Endothelial cell of hepatic sinusoid (primary cell): ENCODE results near the gene ZMAT5.

Experiments used
- in situ Hi-C: cut with HindIII; loops from 2 replicates; pipeline ENCODE4 v1.10.0; 2017; ENCODE audit warnings: low sequenced_read_pairs

Gene ZMAT5

DNA sequence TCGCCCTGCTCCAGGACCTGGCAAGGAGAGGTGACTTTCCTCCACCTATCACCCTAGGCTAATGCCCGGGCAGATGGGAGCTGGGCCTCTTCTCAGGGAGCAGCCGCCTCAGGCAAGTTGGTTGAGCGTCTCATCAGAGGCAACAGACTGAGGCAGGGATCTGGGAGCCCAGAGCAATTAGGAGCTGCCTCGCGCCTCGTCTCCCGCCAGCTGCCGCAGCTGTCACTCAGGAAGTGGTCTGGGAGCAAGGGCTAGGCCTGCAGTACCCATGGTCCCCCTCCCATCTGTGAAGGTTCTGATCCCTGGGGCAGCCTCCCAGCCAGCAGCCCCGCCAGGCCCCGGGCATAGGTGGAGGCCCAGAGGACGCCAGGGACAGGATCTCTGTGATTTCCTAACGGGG is 51.6 kb downstream of the ZMAT5 start:
- in situ Hi-C loops = loop anchor here (5.0 kb wide), 1 partner anchor 67 kb away; no protein-coding TSS in a partner anchor

DNA sequence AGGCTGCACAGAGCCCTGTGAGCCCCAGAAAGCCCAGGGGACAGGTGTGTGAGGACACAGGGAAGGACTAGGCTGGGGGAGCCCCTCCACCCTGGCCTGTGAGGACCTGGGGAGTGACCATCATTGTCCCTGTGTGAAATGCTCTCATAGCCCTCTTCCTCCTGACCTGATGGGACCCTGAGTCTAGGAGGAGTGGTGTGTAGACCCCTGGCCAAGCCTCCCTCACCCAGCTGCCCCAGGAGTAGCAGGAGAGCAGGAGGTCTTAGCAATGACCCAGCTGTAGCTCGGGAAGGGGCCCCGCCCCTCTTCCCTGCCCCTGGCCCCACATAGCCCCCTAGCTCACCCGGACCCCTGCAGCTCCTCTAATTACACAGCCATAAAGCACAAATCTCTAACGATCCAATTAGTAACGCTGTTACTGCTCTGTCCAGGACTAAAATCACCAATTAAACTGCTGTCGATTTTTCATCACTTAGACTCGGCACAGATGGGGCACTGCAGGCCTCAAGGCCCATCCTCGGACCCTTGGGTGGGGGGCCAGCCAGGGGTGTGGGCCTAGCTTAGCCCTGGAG is 53.6 kb downstream of the ZMAT5 start:
- in situ Hi-C loops = no loop called here

DNA sequence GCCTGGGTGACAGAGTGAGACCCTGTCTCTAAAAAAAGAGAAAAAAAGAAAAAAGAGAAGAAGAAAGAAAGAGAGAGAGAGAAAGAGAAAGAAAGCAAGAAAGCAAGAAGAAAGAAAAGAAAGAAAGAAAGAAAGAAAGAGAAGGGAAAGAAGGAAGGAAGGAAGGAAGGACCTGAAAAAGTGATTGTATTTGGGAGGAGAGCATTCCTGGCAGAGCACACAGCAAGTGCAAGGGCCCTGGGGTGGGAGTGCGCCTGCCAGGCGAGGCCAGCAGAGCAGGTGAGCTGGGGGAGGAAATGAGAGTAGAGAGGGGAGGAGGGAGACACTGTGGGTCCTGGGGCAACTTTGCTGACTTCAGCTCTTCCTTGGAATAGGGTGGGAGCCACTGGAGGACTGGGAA is 54.7 kb downstream of the ZMAT5 start:
- in situ Hi-C loops = no loop called here

DNA sequence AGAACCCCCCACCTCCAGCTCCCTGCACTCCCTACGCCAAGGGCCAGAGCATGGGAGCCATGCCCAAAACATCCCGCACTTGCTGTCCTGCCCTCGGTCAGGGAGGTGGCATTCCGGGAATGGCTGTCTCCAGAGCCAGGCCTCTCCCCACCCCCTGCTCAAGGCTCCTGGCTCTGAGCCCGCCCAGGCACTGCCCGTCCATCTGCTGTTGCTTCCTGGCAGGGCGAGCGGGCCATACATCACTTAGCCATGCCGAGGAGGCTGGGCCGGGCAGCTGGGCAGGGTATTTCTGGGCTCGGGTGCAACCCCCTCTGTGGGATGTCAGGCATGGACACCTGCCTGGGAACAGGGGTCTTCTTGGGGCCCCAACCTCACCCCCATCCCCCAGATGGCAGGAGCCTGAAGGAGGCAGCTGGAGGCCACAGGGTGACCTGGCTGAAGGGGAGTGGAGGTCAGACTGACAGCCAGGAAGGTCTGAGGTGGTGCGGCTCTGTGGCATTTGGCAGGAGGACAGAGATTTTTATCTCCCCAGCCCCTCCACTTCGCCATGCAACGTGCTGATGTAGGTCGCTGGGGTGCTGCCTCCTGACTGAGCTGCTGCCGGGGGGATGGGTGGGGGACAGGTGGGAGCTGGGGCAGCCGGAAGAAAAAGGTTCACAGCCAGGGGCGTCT is 55.7 kb downstream of the ZMAT5 start:
- in situ Hi-C loops = no loop called here

DNA sequence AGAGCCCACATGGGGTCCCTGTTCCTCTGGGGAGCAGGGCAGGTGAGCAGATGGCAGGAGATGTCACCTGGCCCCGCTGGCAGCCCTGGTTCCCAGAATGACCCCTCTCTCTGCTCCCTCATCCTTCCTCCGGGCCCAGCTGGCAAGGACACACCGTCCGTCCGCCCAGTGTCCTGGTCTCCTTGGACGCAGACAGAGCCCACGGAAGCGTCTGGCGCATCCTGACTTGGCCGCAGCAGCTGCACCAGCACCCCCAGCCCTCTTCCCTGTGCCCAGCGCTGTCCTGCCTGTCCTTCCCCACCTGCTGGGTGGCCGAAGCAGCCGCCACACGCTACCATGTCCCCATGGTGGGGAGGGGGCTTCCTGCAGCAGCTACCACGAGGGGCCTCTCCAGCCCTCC is 56.6 kb downstream of the ZMAT5 start:
- in situ Hi-C loops = no loop called here

DNA sequence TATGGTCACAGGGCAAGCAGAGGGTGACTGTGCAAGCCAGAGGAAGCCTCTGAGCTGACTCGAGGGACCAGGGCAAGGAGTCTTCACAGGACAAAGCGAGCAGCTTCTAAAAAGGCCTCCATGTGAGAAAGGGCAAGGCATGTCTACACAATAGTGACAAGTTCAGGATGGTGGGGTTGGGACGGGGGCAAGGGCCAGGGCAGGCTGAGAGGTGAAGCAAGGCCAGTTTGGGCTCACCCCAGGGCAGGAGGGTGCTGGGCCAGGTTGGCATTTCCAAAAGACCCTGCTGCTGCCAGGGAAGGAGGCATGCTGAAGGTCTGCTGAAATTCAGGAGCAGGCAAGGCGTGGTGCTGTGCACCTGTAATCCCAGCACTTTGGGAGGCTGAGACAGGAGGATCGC is 59.3 kb downstream of the ZMAT5 start:
- in situ Hi-C loops = no loop called here

DNA sequence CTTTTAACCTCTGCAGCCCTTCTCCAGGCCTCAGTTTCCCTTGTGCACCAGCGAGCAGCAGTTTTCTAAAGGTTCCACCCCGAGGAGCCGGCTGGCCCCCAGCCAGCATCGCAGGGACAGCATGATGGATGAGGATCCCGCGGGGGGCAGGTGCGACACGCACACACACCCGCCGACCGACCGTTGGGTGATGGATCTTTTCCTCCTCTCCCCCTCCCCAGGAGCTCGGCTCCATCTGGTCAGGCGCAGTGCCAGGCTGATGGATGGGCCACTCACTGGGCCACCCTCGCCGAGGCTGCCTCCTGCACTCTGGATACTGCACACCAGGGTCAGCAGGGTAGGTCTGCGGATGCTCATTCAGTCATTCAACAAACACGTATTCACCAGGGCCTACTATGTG is 59.8 kb downstream of the ZMAT5 start:
- in situ Hi-C loops = no loop called here

DNA sequence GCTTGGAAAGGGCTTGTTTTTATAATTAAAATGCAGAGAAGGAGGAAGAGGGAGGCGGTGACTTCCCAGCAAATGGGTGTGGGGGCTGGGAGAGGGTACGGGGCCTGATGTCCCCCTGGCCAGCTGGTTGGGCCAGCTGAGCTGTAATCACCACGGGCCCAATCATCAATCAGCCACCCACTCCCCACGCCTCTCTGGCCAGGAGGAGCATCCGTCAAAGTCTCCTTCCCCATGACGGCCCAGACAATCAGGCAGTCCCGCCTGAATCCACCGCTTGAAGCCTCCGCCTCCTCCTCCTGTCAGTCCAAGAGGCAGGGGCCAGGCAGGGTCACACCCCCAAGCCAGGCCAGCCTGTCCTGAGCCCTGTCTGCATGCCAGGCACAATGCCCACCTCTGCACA is 60.3 kb downstream of the ZMAT5 start:
- in situ Hi-C loops = no loop called here

DNA sequence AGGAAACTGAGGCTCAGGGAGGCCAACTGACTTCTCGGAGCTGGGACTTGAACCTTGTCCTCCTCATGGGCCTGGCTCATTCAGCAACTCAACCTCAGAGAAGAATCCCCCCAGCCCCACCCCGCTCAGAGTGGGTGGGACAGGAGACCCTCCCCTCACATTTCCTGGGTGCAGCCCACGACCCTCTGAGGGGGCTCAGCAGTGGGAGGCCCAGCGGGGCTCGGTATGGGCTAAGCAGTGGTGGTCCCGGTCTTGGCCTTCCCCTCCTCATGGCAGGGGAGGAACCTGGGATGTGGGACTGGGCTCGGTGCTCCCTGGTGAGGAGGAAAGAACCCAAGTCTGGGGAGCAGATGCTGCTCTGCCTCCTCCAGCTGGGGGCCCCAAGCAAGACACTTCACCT is 61.2 kb downstream of the ZMAT5 start:
- in situ Hi-C loops = no loop called here

DNA sequence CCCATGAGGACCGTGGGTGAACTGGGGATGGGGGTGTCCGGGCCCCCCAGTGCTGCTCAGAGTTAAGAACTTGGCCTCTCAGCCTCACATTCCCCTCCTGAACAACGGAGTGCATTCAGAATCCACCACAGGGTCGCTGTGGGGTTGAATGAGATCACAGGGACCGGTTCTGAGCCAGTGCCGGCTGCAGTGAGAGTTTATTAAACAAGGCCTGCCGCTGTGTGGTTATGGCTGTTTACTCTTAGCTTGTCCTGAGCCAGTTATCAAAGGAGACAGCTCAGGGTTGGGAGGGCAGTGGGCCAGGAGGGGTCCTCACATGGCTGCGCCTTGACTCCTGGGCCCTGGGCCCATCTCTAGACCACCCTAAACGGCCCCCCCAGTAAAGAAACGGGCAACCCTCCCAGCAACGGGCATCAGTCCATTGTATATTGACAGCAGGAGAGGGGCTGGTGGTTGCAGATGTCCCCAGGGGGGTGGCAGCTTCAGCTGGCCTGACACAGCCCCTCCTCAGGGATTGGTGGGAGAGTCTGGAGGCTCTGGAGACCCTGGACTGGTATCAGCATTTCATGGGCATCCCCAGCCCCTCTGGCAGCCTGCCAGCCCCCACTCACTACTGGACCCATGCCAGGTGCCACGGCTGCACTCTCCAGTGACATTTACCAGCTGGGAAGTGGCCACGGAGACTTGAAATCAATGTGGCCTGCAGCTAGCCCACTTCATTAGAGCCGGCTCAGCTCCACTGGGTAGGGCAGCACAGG is 62.1 kb downstream of the ZMAT5 start:
- in situ Hi-C loops = no loop called here

DNA sequence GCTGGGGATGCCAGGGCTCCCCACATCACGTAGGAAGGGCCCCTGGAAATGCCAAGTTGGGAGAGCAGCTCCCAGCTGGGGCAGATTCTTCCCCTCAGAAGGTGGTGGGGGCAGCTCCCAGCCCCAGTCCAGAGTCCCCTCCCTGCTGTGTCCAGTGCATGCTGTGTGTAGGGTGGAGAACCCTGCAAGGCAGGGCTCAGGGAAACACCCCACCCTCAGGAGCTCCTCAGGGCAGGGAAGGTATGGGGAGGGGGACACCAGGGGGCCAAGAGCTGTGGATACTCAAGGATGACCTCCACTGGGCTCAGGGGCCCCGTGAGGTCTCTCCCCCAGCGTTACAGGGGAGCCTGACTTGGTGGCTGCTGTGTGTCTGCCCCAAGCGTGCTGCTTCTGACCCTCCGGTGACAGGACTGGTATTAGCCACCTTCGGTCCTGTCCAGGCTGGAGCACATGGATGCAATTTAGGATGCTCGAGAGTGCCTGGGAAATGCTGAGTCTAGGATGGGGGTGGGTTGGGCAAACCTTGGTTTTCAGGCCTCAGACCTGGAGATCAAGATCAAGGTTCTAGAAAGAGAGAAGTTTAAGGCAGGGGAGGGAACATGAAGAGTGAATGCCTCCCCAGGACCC is 63.1 kb downstream of the ZMAT5 start:
- in situ Hi-C loops = no loop called here

DNA sequence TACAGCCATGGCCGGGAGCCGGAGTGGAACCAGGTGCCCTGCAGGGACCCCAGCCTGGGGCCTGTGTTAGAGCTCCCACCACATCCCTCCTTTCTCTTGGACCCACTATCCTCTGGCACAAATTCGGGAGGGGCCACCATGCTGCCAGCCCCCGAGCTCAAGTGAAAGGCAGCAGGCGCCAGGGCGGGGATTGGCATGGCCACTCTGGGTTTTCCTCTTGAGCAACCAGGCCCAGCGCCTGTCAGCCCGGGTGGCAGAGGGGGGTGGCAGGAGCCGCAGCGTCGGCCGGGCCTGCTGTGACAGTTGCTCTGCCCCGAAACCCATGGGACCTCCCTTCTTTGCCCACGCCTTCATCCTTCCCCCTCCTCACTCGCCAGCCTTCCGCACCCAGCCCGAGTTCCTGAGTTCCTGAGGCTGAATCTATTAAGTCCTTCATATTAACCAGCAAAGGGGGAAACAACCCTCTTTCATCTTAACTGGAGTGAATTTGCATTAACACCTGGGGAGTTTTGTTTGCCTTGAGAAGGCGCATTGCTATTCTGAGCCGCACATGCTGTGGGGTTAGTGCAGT is 63.8 kb downstream of the ZMAT5 start:
- in situ Hi-C loops = no loop called here

DNA sequence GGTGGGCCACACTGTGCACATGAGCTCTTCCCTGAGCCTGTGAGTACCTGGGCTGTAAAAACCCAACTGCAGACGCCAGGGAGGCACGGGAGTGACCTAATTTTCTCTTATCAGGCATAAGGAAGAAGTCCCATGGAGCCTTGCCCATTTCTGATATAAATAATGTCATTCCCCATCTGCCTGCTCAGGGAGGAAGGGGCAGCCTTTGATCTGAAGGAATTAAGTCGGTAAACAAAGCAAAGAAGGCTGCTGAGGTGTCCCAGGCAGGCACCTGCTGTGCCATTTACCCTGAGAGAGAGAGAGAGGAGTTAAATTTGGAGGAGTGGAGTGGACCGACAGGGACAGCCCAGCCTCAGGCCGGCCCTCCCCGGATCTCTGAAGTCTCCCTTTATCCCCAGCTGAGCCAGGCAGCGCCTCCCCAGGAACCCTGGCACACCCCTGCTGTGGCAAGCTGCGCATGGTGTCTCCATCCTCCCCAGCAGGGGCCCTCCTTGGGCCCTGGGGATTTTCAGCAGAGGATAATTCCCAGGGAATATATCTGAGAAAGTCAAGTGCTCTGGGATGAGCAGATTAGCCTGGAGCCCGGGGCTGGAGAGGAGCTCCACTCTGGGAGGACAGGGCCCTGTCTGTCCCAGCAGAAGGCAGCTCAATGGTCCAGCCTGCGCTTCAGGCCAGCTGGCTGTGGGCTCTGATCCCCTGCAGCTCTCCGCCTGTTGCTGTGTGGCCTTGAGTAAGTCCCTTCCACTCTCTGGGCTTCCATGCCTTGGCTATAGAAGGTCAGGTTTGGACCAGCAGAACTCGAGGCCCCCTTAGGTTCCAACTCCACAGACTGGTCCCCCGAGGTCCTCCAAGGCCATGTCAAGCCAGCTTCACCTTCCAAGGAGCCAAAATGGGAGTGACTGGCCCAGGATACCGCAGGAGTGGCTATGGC is 64.5 kb downstream of the ZMAT5 start:
- in situ Hi-C loops = no loop called here

DNA sequence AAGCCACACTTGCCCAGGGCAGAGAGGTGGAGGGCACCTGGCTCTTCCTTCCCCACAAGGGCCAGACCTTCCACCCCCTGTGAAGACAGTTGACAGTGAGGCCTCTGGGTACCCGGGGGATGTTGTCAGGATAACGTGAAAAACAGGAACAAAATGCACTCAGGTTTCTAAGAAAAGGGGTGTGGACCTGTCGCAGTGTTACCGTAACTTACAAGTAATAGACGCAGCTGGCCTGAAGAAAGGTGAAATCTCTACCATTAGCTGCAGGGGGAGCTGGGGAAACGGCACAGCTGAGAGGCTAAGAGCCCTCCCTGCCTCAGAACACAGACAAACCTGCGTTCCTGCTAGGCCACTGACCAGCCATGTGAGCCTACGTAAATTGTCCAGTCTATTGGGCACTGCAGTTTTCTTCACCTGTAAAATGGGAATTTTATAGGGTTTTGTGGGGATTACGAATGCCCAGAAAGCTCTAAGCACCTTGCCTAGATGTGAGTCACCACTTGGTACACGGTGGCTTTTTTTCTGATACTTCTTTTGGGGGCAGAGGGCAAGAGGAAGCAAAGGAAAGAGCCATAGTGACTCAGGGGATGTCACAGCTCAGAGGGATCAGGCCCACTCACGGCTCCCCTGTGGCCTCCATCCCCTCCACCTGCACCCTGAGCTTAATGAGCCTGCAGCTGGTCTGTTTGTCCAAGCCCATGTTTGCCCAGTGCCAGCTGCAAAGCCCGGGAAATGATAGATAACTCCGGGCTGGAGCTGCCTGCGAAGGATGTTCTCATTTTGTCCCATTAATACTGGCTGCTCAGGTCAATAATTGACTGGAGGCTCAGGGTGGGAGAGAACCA is 65.4 kb downstream of the ZMAT5 start:
- in situ Hi-C loops = no loop called here

DNA sequence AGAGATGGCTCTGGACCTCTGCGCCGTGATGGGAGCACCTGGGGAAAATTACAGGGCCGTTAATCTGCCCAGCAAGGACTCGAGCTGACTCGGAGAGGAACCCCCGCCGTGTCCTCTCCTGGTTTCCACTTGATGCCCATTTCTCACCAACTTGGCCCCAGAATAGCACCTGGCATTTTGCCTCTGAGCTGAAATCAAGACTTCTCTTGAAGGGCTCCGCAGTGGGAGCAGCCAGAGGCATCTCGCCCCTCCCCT is 66.0 kb downstream of the ZMAT5 start:
- in situ Hi-C loops = no loop called here

DNA sequence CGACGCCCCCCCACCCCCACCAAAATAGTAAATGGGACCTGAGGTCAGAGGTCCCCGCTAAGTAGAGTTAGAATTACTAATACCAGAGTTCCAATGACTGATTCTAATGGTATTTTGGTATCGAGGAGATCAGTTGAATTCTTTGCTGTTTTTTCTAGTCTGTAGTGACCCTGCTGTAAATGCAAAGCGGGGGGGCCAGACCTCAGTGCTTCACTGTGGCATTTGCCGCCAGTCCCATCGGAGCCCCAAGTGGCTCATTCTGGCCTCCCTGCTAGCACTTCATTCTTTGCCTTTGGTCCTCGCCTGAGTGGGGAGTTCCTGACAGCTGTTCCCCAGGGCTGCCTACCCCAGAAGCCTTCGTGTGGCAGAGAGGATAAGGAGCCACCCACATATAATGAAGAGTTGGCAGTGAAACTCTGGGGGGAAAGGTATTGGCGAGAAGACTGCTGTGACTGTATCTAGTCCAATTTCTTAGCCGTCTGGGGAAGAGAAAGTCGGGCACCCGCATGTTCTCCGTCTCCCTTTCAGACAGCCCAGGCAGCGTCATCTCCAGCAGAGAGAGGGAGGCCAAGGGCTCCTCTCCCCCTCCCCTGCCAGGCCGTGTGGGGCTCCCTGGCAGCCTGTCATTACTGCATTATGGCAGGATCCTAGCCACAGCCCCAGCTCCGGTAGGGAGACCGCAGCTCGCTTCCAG is 66.5 kb downstream of the ZMAT5 start:
- in situ Hi-C loops = no loop called here

DNA sequence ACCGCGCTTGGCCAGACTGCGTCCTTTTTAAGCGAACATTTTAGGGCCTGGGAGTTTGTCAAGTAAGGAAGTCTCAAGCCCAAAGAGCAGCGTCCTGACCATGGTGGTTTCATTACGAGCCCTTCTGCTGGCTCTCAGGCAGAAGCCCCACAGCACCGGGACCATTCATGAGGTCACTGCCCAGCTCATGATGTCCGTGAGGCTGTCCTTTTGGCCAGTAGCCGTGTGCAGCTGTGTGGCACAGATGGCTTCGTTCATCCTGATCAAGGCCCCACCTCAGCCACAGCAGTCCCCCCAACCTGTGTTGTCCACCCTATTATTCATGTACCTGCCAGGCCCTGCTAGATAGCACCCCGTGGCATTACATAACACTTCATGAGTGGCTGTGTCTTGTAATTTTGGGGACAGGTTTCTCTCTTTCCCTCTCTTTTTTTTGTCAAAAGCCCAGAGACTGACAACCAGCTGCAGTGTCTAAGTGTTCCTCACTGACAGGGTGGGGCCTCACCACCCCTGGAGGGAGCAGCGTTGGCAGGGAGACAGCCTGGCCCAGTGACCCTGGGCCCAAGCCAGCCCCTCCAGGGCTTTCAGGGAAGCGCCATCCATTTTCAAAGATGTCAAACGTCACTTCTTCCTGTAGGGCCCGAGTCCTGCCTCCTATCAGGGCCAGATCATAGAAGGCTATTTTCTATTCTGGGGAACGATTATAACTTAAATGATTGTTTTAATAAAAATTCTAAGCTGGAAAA is 68.8 kb downstream of the ZMAT5 start:
- in situ Hi-C loops = loop anchor here (25.0 kb wide), 1 partner anchor 339 kb away; no protein-coding TSS in a partner anchor

DNA sequence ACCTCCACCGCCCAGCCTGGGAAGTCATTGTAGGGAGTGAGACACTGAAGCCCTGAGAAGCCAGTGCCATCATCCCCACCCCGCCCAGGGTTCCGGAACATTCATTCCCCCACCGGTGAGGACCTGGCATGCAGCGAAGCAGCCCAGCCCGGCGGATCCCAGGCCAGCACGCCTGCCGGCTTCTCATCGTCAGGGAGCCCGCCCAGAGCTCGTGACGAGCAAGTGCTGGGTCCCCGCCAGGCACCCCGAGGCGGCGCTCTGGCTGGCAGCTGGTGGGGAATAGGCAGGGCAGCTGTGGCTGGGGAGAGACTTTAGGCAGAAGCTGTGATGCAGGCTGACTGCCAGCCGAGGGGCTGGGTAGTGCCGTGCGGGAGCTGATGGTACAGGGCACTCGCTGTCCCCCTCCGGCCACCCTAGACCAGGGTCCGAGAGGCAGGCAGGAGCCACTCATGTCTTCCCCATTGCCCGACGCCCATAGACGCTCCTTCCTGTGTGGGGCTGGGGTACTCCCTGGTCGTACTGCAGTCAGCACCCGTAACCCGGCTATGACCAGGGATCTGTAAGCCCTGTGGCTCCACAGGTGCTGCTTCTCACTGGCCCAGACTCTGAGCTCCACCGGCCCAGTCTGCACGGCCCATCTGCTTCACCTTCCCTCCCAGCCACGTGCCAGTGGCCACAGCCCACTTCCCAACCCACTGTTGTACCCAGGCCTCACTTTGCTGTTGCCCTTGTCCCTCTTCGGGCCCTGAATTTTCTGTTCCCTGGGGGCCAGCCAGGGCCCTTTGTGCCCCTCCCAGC is 71.5 kb downstream of the ZMAT5 start:
- in situ Hi-C loops = loop anchor here (25.0 kb wide), 1 partner anchor 342 kb away; no protein-coding TSS in a partner anchor
